D721Med (cell line): ENCODE measurements around the gene SHISA4.
"Not testable (repeated sequence)": the region's sequence is repeated elsewhere in the genome, so short reads cannot be mapped to it uniquely, and the experiment has no call there.

Experiments used
- DNase-seq: peaks from one replicate; pipeline ENCODE4 v3.0.0; 2011; ENCODE audit warnings: low spot score; ENCODE audit not compliant: insufficient read length
- FAIRE-seq: peaks from 2 replicates; lab custom pipeline; 2011; peaks lifted over from hg19 to GRCh38; lab: Jason Lieb, UNC
- CTCF ChIP-seq: IDR thresholded peaks from 2 replicates; pipeline ENCODE4 v1.5.1; 2012; ENCODE audit warnings: mild to moderate bottlenecking, control low read depth; ENCODE audit not compliant: insufficient read depth; ENCODE audit errors: missing control alignments

Gene SHISA4

DNA sequence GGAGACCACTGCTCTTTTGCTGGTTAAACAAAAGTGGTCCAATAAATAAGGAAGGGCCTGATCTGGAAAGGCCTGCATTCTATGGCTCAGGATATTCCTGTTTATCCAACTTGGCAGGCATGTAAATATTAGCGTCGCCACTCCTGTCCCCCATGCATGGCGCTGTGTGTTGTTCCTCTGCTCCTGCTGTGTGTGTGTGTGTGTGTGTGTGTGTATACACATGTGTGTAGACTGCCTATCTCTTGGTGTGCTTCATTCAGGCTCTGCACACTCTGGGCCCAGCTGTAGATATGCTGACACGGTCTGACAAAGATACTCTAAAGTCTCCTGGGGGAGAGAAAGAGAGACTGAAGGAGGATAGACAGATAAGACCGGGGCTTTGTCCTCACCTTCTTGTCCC lies 50.9 kb downstream of the SHISA4 start:
- FAIRE-seq (no peak), DNase-seq (no peak)
- no peak for TF ChIP-seq CTCF

GRCh38 chr1:201940316-201940715 lies 51.6 kb downstream of the SHISA4 start:
- not testable (repeated sequence) for DNase-seq, FAIRE-seq

- TF ChIP-seq CTCF = no peak
- FAIRE-seq = peak; percentile 41
- no peak for DNase-seq
Observed at GRCh38 chr1:201941420-201942128, 52.9 kb downstream of the SHISA4 start.

DNA sequence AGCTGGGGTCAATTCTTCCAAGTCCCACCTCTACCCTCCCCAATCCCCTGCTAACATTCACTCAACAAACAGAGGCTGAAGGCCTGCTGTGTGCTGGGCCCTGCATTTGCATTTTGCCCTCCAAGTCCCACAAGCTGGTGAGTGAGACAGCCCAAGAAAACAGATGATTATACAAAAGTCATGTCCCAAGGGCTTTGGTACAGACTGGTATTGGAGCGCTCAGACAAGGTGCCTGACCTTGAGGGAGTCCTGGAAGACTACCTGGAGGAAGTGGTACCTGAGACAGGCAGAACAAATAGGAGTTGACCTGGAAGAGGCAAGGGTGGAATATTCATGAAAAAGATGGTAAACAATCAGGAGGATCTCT lies 53.4 kb downstream of the SHISA4 start:
- peak; percentile 87 for FAIRE-seq
- DNase-seq = no peak
- no peak for TF ChIP-seq CTCF
